NB4 (cell line): ENCODE measurements around the gene GRID1.

Source experiments
- CTCF ChIP-seq: IDR thresholded peaks from one replicate; pipeline ENCODE4 v1.5.1; 2012; ENCODE audit warnings: low read depth, low read length
- POLR2A ChIP-seq: IDR thresholded peaks from 2 replicates; pipeline ENCODE4 v1.6.1; 2011; ENCODE audit warnings: mild to moderate bottlenecking; ENCODE audit not compliant: insufficient read length; ENCODE audit errors: extremely low read depth

GRCh38 chr10:86331861-86332260 is 34.7 kb downstream of the GRID1 start:
- TF ChIP-seq CTCF (no peak), POLR2A (no peak)
